ENCODE results near the gene RGL1. TPM values are rescaled to one million over a fixed set of nuclear protein-coding genes. Genes with fewer than 3 reads are reported as not detected.

RGL1 gene
- total RNA-seq, 3 donors from 2014 or later = 6.2 to 29.8 (median 15.9) TPM

DNA sequence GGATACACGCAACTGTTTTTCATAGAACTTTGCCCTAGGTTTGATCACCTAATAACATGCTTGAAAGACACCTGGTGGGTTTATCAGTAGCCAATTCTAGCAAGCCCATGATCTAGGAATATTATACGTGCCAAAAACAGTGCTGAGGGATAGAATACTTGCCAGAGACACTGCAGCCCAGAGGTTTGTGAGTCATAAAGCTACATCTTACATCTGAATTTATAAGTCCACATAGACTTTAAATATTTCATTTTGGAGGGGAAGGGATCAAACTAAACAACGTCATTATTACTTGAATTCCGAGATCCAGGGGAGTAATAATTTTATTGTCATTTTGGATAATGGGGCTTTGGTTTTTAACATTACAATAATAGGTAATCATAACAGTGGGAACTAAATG lies 31.7 kb downstream of the RGL1 start:
- no peak for DNase-seq
- ATAC-seq = no peak
- intact Hi-C loops (cut with DNase I, micrococcal nuclease) = no loop called here
- no peak overlapping the region for H3K4me3 ChIP-seq
- no peaks in the 10 kb centered on the region for H3K4me1 ChIP-seq (ENCODE audit: low read depth)
- TF ChIP-seq, protein P1, sequence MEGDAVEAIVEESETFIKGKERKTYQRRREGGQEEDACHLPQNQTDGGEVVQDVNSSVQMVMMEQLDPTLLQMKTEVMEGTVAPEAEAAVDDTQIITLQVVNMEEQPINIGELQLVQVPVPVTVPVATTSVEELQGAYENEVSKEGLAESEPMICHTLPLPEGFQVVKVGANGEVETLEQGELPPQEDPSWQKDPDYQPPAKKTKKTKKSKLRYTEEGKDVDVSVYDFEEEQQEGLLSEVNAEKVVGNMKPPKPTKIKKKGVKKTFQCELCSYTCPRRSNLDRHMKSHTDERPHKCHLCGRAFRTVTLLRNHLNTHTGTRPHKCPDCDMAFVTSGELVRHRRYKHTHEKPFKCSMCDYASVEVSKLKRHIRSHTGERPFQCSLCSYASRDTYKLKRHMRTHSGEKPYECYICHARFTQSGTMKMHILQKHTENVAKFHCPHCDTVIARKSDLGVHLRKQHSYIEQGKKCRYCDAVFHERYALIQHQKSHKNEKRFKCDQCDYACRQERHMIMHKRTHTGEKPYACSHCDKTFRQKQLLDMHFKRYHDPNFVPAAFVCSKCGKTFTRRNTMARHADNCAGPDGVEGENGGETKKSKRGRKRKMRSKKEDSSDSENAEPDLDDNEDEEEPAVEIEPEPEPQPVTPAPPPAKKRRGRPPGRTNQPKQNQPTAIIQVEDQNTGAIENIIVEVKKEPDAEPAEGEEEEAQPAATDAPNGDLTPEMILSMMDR (IDR thresholded peaks at IDR 0.05) = no peak
- H3K36me3 ChIP-seq (ENCODE audit: low read depth) = no peaks in the 10 kb centered on the region
- no peaks in the 10 kb centered on the region for H3K9me3 ChIP-seq

DNA sequence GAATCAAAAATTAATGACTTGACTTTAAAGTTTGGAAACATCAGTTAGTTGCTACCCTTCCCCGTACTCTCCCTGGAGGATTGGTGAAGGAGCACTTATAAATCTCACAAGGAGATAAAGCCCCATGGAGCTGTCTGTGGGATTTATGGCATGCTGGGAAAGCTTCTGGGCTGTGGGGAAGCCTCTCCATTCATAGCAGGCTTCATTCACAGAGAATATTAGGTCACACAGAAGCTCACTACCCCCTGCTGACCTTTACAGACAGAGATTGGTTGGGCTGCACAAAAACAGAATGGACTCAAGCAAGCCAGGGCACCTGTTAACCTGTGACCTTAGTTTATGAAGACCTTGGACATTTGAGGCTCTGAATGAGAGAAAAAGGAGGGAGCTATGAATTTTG lies 32.1 kb downstream of the RGL1 start:
- intact Hi-C loops (cut with DNase I, micrococcal nuclease) = no loop called here
- H3K9me3 ChIP-seq = no peaks in the 10 kb centered on the region
- H3K4me3 ChIP-seq = no peak overlapping the region
- TF ChIP-seq, protein P1 (IDR thresholded peaks at IDR 0.05) = no peak
- no peak for DNase-seq
- no peaks in the 10 kb centered on the region for H3K36me3 ChIP-seq (ENCODE audit: low read depth)
- H3K4me1 ChIP-seq (ENCODE audit: low read depth) = no peaks in the 10 kb centered on the region
- ATAC-seq = no peak

DNA sequence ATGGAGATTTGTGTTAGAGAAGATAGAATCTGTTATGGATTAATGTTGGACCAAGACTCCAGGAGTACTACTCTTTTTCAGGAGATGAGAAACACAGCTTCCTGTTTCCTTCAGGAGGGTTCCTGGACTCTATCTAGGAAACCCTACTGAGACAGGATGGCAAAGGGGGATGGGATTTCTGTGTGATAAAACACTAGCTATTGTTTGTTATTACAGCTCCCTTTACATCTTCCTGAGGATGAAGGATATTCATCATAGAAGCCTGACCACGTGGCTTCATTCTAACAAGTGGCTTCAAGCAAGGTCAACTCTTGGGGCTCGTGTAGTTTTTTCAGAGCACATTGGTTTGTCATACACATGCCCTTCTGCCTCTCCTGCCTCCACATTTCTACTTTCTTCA lies 33.3 kb downstream of the RGL1 start:
- Histone ChIP-seq H3K4me1 (ENCODE audit: low read depth) (no peaks in the 10 kb centered on the region), H3K4me3 (no peak overlapping the region), H3K36me3 (ENCODE audit: low read depth) (no peaks in the 10 kb centered on the region), H3K9me3 (no peaks in the 10 kb centered on the region)
- ATAC-seq = no peak
- intact Hi-C loops (cut with DNase I, micrococcal nuclease) = no loop called here
- TF ChIP-seq, protein P1 (IDR thresholded peaks at IDR 0.05) = no peak
- no peak for DNase-seq

DNA sequence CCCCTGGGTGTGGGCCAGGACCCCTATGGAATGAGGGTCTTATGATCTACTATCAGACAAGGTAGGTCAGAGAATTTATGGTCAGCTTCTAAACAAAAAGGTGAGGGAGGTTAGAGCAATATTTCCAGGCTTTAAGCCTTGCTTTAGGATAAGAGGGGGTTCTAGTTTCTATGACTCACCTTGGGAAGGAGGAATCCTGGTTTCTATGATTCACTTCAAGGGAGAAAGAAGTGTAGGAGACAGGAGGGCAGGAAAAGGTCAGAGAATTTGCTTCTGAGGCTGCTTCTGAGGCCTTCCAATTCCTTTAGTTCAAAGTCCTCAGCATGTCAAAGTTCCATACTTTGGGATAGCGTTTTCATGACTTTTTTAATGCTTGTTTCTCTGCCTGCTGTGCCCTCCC lies 35.2 kb downstream of the RGL1 start:
- Histone ChIP-seq H3K9me3 (no peaks in the 10 kb centered on the region), H3K36me3 (ENCODE audit: low read depth) (no peaks in the 10 kb centered on the region), H3K4me3 (no peak overlapping the region), H3K4me1 (ENCODE audit: low read depth) (no peaks in the 10 kb centered on the region)
- ATAC-seq (no peak), DNase-seq (no peak)
- intact Hi-C loops (cut with DNase I, micrococcal nuclease) = no loop called here
- TF ChIP-seq, protein P1 (IDR thresholded peaks at IDR 0.05) = no peak

DNA sequence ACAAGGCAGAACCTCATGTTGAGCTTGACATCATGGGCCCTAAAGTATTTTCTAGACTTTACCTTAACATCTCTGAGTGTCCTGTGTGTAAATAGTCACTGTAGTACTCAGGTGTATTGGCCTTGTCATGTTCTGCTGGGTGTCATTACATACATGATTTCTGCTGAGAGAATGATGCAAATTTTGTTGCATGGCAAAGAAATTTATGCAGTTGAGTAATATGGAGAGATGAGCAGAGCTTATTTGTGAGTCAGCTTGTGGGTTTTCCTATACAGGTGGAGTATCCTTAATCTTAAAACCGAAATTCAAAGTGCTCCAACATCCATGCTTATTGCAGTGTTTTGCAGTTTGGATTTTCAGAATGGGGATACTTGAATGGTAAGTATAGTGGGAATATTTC lies 36.6 kb downstream of the RGL1 start:
- DNase-seq = no peak
- Histone ChIP-seq H3K4me3 (no peak overlapping the region), H3K9me3 (no peaks in the 10 kb centered on the region), H3K4me1 (ENCODE audit: low read depth) (no peaks in the 10 kb centered on the region), H3K36me3 (ENCODE audit: low read depth) (no peaks in the 10 kb centered on the region)
- TF ChIP-seq, protein P1 (IDR thresholded peaks at IDR 0.05) = no peak
- ATAC-seq = no peak
- intact Hi-C loops (cut with DNase I, micrococcal nuclease) = no loop called here

Measured in mucosa of descending colon (tissue), 3 donors.